ENCODE results near the gene AATF. TPM values are rescaled to one million over a fixed set of nuclear protein-coding genes. Genes with fewer than 3 reads are reported as not detected.

Gene AATF
- total RNA-seq, 1 donor from 2014 or later = 21.1 TPM

DNA sequence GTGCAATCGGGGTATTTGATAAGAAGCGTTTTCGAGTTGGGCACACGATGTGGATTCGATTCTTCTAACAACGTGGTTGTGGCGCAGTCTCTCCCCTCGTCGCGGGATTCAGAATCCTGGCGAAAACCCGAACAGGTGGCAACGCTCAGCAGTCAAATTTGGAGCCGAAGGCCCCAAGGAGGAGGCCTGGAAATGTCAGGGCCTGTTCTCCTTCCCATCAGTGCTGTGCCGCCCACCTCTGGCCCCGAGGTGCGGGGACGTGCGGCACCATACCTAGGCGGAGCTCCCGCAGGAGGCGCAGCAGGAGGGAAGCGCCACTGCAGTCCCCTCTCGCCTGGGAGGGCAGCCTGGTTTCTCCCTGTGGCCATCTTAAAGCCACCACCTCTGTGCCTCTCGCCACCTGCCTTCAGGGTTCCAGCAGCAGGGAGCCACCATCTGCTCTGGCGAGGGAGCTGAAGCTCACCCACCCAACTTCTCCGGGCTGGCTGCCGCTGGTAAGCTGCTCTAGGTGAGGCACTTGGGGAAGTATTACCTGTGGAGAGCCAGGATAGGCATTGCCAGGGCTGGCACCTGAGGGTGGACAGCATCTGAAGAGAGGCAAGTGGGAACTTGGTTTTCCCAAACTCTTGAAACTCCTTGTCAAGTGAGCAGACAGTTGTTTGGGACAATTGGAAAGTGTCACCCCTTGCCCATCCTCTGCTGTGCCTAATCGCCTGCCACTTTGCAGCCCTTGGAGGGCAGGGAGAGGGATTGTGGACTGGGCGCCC, 2.6 kb upstream of the AATF start:
- H3K27me3 ChIP-seq = peaks cover 21% of the 10 kb centered on the region
- no peaks in the 10 kb centered on the region for H3K9me3 ChIP-seq
- H3K4me1 ChIP-seq = peaks cover 38% of the 10 kb centered on the region
- intact Hi-C loops (cut with DNase I) = no loop called here
- TF ChIP-seq, protein P1, sequence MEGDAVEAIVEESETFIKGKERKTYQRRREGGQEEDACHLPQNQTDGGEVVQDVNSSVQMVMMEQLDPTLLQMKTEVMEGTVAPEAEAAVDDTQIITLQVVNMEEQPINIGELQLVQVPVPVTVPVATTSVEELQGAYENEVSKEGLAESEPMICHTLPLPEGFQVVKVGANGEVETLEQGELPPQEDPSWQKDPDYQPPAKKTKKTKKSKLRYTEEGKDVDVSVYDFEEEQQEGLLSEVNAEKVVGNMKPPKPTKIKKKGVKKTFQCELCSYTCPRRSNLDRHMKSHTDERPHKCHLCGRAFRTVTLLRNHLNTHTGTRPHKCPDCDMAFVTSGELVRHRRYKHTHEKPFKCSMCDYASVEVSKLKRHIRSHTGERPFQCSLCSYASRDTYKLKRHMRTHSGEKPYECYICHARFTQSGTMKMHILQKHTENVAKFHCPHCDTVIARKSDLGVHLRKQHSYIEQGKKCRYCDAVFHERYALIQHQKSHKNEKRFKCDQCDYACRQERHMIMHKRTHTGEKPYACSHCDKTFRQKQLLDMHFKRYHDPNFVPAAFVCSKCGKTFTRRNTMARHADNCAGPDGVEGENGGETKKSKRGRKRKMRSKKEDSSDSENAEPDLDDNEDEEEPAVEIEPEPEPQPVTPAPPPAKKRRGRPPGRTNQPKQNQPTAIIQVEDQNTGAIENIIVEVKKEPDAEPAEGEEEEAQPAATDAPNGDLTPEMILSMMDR (IDR thresholded peaks at IDR 0.05) = no peak
- no peak for TF ChIP-seq POLR2AphosphoS5 (IDR thresholded peaks at IDR 0.05; ENCODE audit: insufficient read depth in 1 of 2, low read depth in 1 of 2)
- no peak for TF ChIP-seq POLR2A (IDR thresholded peaks at IDR 0.05)
- DNase-seq (ENCODE audit: extremely low spot score in 2 of 2) = no peak
- no peak overlapping the region for H3K4me3 ChIP-seq
- H3K36me3 ChIP-seq = no peaks in the 10 kb centered on the region
- H3K27ac ChIP-seq = no peak overlapping the region

DNA sequence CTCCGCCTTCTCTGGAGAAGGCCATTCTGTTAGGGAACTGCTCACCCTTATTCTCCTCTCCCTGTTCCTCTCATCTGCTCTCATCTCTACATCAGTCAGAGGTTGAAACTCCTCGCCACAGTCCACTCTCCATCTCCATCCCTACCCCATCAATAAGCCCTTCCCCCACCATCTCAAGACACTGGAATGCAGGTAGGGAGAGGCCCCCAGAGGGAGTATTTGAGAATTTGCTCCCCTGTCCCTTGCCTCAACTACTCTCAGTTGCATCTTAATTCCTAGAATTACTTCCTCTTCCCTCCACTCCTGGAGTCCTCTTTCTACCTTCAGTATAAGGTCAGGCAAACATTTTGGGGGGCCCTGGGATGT, 2.0 kb upstream of the AATF start:
- no peaks in the 10 kb centered on the region for H3K36me3 ChIP-seq
- H3K9me3 ChIP-seq = no peaks in the 10 kb centered on the region
- no peak overlapping the region for H3K4me3 ChIP-seq
- H3K4me1 ChIP-seq = peaks cover 41% of the 10 kb centered on the region
- peaks cover 18% of the 10 kb centered on the region for H3K27me3 ChIP-seq
- intact Hi-C loops (cut with DNase I) = no loop called here
- no peak for DNase-seq (ENCODE audit: extremely low spot score in 2 of 2)
- TF ChIP-seq, protein P1 (IDR thresholded peaks at IDR 0.05) = no peak
- H3K27ac ChIP-seq = no peak overlapping the region

DNA sequence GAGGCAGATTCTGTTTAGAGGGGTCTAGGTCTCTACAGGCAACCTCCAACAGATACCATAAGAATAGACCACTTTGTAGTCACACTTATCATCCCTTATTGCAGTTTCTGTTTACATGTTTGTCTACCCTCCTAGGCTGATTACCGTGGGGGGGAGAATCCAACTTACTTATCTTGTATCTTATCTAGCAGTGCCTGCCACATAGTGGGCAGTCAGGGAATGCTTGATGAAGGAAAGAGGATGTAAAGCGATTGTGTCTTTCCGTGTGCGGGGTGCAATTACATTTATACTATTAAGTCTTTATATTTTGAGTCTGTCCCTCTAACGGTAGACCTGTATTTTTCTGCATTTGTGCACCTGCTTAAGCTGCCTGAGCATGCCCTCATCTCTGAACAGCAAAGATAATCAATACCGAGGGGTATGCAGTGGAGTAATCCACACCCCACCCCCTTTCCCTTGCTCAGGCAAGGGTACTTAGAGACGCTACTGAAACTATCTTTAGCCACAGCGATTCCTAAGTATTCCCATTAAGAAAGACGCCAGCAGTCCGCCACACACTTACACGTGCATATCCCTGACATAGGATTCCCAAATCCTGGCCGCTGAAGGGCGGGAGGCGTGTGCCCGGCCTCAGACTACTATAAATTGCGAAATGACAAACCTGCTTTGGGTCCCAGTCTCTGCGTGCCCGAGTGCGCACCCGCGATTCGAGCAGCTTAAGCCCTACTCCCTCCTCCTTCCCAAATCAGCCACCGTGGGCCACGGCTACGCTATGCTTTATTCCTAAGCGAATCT, 635 bp upstream of the AATF start:
- TF ChIP-seq, protein P1 (IDR thresholded peaks at IDR 0.05) = no peak
- no peak for TF ChIP-seq POLR2A (IDR thresholded peaks at IDR 0.05)
- TF ChIP-seq POLR2AphosphoS5 (IDR thresholded peaks at IDR 0.05; ENCODE audit: insufficient read depth in 1 of 2, low read depth in 1 of 2) = no peak
- peaks cover 29% of the 10 kb centered on the region for H3K4me1 ChIP-seq
- no peaks in the 10 kb centered on the region for H3K9me3 ChIP-seq
- DNase-seq (ENCODE audit: extremely low spot score in 2 of 2) = peak in 1 of 2 donors; percentile 92
- peak overlapping the region; percentile 75 for H3K27ac ChIP-seq
- intact Hi-C loops (cut with DNase I) = no loop called here
- peaks cover 0 to 13% of the 10 kb centered on the region in 2 donors for H3K36me3 ChIP-seq
- peak overlapping the region; percentile 85 to 95 for H3K4me3 ChIP-seq
- peaks cover 5% of the 10 kb centered on the region for H3K27me3 ChIP-seq

DNA sequence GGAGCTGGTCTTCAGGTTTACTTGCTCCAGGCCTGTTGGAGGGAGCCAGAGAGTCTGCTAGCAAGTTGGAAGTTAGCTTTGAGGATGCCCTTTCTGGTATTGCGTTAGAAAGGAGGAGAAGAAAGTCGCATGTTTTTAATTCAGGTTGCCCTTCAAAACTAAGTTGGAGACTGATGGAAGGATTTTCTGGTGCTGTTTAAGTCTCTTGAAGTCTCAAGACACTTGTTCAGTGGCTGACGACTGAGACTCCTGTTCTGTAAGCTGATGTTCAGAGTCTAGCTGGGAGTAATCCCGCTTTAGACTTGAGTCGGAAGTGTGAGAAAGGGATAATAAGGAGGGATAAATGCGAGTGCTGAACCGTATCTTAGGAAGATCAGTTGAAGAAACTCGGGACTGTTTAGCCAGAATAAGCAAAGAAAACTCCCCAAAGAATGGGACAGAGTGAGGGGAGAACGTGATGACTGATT, 740 bp downstream of the AATF start:
- intact Hi-C loops (cut with DNase I) = no loop called here
- H3K4me1 ChIP-seq = peaks cover 25% of the 10 kb centered on the region
- no peaks in the 10 kb centered on the region for H3K27me3 ChIP-seq
- H3K27ac ChIP-seq = peak overlapping the region; percentile 75
- no peak for DNase-seq (ENCODE audit: extremely low spot score in 2 of 2)
- peaks cover 0 to 27% of the 10 kb centered on the region in 2 donors for H3K36me3 ChIP-seq
- no peaks in the 10 kb centered on the region for H3K9me3 ChIP-seq
- TF ChIP-seq POLR2AphosphoS5 (IDR thresholded peaks at IDR 0.05; ENCODE audit: insufficient read depth in 1 of 2, low read depth in 1 of 2) = no peak
- TF ChIP-seq, protein P1 (IDR thresholded peaks at IDR 0.05) = no peak
- no peak for TF ChIP-seq POLR2A (IDR thresholded peaks at IDR 0.05)
- H3K4me3 ChIP-seq = peak overlapping the region; percentile 85 to 95
